Stimulated activated naive B cell treated with anti-CD40 and anti-IgM and Interleukin-4, amounts not matched to agents 10 μg/mL and 1 μg/mL and 100 μg/mL, for 72 hours (primary cell): ENCODE data around the gene GNA12.

Source experiments
- ATAC-seq, 2 donors: fragments of 150-1000 bp; cut with Tn5 transposase; replicated peaks; 2 replicates each; pipeline ENCODE4 v1.10.0; 2021; ENCODE audit warnings: moderate library complexity in 1 of 2
- DNase-seq: peaks from one replicate; pipeline ENCODE4 v3.0.0; 2021
- H3K27ac Mint-ChIP-seq: one replicate; pipeline ENCODE4 v1.8.0; 2022; ENCODE audit warnings: mild to moderate bottlenecking, mixed read lengths
- H3K27me3 Mint-ChIP-seq, 2 donors: one replicate each; pipeline ENCODE4 v1.8.0; 2022; ENCODE audit warnings: mixed read lengths in 2 of 2
- H3K36me3 Mint-ChIP-seq, 2 donors: one replicate each; pipeline ENCODE4 v1.8.0; 2022; ENCODE audit warnings: mixed read lengths in 2 of 2, mild to moderate bottlenecking in 1 of 2
- H3K4me1 Mint-ChIP-seq, 2 donors: one replicate each; pipeline ENCODE4 v1.8.0; 2022; ENCODE audit warnings: mixed read lengths in 2 of 2, mild to moderate bottlenecking in 1 of 2
- H3K4me3 Mint-ChIP-seq, 2 donors: one replicate each; pipeline ENCODE4 v1.8.0; 2022; ENCODE audit warnings: mild to moderate bottlenecking in 2 of 2, mixed read lengths in 2 of 2, moderate library complexity in 1 of 2
- H3K9me3 Mint-ChIP-seq, 2 donors: one replicate each; pipeline ENCODE4 v1.8.0; 2022; ENCODE audit warnings: mixed read lengths in 2 of 2, mild to moderate bottlenecking in 1 of 2

The GNA12 gene

DNA sequence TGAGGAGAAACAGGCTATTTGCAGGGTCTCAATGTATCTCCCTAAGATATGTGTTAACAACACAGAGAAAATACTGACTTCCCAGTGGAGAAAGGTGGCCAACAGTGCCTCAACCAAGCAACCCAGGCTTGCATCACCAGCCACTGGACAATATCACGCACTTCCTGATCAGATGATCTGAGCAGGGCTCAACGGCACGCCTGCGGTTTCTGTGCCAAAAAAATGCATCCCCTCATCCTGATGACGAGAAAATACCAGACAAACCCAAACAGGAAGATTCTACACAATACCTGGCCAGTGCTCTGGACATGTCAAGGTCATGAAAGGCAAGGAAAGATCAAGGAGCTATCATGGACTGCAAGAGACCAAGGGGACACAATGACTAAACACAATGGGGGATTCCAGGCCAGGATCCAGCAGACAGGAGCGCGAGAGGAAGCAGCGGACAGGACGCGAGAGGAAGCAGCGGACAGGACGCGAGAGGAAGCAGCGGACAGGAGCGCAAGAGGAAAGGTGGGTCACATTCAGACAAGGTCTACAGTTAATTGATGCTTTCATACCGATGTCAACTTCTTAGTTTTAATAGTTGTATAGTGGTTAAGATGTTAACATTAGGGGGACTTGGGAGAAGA is 51.1 kb downstream of the GNA12 start:
- H3K9me3 Mint-ChIP-seq: no peaks in the 10 kb centered on the region
- ATAC-seq: no peak
- peaks cover 13 to 17% of the 10 kb centered on the region in 2 donors for H3K4me1 Mint-ChIP-seq
- no peak for DNase-seq
- peak overlapping the region; percentile 72 for H3K27ac Mint-ChIP-seq
- no peak overlapping the region for H3K4me3 Mint-ChIP-seq
- H3K36me3 Mint-ChIP-seq: peaks cover 56 to 69% of the 10 kb centered on the region in 2 donors
- no peaks in the 10 kb centered on the region for H3K27me3 Mint-ChIP-seq

GRCh38 chr7:2792235-2792634 is 51.9 kb downstream of the GNA12 start:
- Mint-ChIP-seq H3K27ac (no peak overlapping the region), H3K9me3 (no peaks in the 10 kb centered on the region), H3K4me1 (peaks cover 8 to 10% of the 10 kb centered on the region in 2 donors), H3K36me3 (peaks cover 60 to 68% of the 10 kb centered on the region in 2 donors), H3K27me3 (no peaks in the 10 kb centered on the region), H3K4me3 (no peak overlapping the region)
- no peak for DNase-seq
- no peak for ATAC-seq

DNA sequence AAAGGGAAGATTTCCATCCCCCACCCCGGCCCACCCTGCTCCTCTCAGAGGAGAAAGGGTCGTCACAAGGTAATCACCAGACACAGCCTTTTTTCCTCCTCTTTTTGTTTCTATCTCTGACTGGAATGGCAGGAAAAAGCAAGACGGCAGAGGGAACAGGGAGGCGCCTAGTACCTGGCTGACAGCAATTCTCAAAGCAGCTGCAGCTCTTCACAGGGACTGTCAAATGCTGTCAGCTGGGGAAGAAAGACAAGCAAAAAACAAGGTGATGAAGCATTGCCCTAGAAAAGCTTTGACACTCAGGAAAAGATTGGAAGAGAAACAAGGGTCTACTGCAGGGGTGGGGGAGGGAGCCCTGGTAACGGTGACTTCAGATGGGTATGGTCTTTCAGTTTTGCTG is 52.7 kb downstream of the GNA12 start:
- DNase-seq: no peak
- ATAC-seq: no peak
- H3K4me1 Mint-ChIP-seq: peaks cover 4 to 9% of the 10 kb centered on the region in 2 donors
- H3K9me3 Mint-ChIP-seq: no peaks in the 10 kb centered on the region
- H3K4me3 Mint-ChIP-seq: no peak overlapping the region
- H3K27me3 Mint-ChIP-seq: no peaks in the 10 kb centered on the region
- H3K27ac Mint-ChIP-seq: no peak overlapping the region
- H3K36me3 Mint-ChIP-seq: peaks cover 64 to 75% of the 10 kb centered on the region in 2 donors

DNA sequence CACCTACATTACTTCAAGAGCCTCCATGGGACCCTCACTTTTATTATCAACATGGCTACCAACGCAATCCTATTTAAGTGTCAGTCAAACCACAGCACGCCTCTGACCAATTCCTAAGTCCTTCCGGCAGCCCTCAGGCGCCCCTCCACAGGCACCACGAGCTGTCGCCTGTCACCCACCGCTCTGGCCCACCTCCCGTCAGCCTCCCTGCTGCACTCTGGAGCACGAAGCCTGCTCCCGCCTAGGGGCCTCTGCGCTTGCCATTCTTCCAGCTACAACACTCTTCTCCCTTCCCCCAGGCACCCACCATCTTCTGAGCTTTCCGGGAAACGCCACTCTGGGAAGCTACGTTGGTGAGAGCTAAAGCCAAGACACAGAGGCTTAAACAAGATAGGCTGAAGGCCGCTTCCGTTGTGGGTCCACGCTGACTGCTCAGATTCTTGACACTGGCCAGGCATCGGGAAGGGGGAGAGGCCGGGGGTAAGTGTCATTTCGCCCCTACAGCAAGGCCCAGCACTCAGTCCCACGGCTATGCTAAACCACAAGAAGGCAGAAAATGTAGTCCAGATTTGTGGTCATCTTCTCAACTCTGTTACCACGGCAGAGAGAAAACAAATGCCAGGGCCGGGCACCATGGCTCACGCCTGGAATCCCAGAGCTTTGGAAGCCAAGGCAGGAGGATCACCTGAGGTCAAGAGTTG is 56.7 kb downstream of the GNA12 start:
- peak overlapping the region; percentile 15 for H3K27ac Mint-ChIP-seq

DNA sequence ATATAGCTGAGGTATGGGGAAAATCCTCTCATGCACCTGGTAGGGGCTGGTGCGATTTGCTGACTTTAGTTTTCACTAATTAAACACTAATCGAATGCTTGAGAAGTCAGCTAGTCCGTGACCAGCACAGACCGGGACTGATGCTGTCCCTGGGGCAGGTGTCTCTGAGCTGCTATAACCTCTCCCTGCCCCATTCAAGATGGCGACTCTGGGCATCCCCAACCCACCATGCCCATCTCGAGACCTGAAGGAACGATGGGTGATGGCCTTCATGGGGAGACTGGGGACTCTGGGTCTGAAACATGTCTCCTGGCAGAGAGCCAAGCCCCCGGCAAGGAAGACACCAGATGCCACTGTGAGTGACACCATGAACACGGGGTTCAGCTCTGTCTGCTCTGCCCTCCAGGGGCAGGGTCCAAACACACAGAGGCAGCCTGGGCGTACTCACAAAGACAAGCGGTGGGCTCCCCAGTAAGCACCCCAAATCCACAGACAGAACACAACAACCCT is 57.4 kb downstream of the GNA12 start:
- Mint-ChIP-seq H3K27ac (peak overlapping the region; percentile 47), H3K9me3 (peaks cover 0 to 5% of the 10 kb centered on the region in 2 donors), H3K4me1 (peaks cover 21 to 36% of the 10 kb centered on the region in 2 donors), H3K36me3 (peaks cover 53 to 67% of the 10 kb centered on the region in 2 donors), H3K27me3 (no peaks in the 10 kb centered on the region), H3K4me3 (no peak overlapping the region)
- ATAC-seq (no peak), DNase-seq (no peak)

More for the DNA sequence above, 56.7 kb downstream of the GNA12 start:
- H3K9me3 Mint-ChIP-seq: peaks cover 0 to 3% of the 10 kb centered on the region in 2 donors
- peaks cover 54 to 69% of the 10 kb centered on the region in 2 donors for H3K36me3 Mint-ChIP-seq
- ATAC-seq (no peak), DNase-seq (no peak)
- peaks cover 17 to 29% of the 10 kb centered on the region in 2 donors for H3K4me1 Mint-ChIP-seq
- H3K4me3 Mint-ChIP-seq: no peak overlapping the region
- no peaks in the 10 kb centered on the region for H3K27me3 Mint-ChIP-seq

DNA sequence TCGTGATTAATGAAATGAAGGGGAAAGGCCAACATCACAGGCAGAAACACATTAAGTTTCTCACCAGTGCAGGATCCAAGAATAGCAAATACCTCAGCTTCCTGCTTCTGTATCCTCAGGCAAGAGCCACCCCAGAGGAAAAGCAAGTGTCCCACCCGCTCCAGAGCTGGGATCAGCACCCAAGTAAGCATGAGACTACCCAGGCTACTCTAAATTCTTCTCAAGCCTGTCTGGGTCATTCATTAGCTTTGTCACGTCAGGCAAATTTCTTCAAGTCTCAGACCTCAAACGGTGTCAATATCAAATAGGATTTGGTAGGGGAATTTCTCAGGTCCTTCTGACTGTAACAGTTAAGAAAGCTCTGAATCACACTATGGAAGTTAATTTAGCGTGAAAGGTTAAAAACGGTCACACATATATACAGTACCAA is 59.0 kb downstream of the GNA12 start:
- peaks cover 22 to 38% of the 10 kb centered on the region in 2 donors for H3K4me1 Mint-ChIP-seq
- H3K9me3 Mint-ChIP-seq: peaks cover 0 to 5% of the 10 kb centered on the region in 2 donors
- H3K27ac Mint-ChIP-seq: peak overlapping the region; percentile 2
- H3K27me3 Mint-ChIP-seq: no peaks in the 10 kb centered on the region
- ATAC-seq (peak; percentile 96 to 98), DNase-seq (no peak)
- H3K36me3 Mint-ChIP-seq: peaks cover 45 to 62% of the 10 kb centered on the region in 2 donors
- peak overlapping the region; percentile 8 to 28 for H3K4me3 Mint-ChIP-seq

GRCh38 chr7:2782565-2782964 is 61.5 kb downstream of the GNA12 start:
- DNase-seq: no peak
- peaks cover 22 to 38% of the 10 kb centered on the region in 2 donors for H3K4me1 Mint-ChIP-seq
- no peak for ATAC-seq
- peaks cover 33 to 52% of the 10 kb centered on the region in 2 donors for H3K36me3 Mint-ChIP-seq
- no peaks in the 10 kb centered on the region for H3K27me3 Mint-ChIP-seq
- peak overlapping the region in 1 of 2 donors; percentile 3 for H3K4me3 Mint-ChIP-seq
- peak overlapping the region; percentile 11 for H3K27ac Mint-ChIP-seq
- H3K9me3 Mint-ChIP-seq: peaks cover 0 to 5% of the 10 kb centered on the region in 2 donors

DNA sequence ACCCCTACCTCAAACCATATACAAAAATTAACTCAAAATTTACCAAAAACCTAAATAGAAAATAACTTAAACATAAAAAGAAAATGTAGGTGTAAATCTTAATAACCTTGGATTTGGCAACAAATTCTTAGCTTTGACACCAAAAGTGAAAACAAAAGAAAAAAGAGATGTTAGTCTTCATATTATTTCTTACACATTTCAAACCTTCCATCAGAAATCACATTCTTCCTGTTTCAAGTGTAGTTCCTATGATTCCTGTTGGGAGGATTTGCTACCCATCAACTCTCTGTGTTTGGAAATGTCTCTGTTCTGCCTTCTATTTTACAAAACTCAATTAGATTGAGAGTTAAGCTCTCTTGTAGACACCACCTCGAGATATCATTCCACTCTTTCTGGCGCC is 62.0 kb downstream of the GNA12 start:
- Mint-ChIP-seq H3K27me3 (no peaks in the 10 kb centered on the region), H3K27ac (peak overlapping the region; percentile 11), H3K4me1 (peaks cover 19 to 38% of the 10 kb centered on the region in 2 donors), H3K9me3 (peaks cover 0 to 5% of the 10 kb centered on the region in 2 donors), H3K4me3 (no peak overlapping the region), H3K36me3 (peaks cover 29 to 52% of the 10 kb centered on the region in 2 donors)
- DNase-seq (no peak), ATAC-seq (no peak)

GRCh38 chr7:2781636-2782035 is 62.5 kb downstream of the GNA12 start:
- Mint-ChIP-seq H3K9me3 (peaks cover 0 to 5% of the 10 kb centered on the region in 2 donors), H3K36me3 (peaks cover 27 to 48% of the 10 kb centered on the region in 2 donors), H3K4me1 (peaks cover 18 to 43% of the 10 kb centered on the region in 2 donors), H3K4me3 (no peak overlapping the region), H3K27me3 (no peaks in the 10 kb centered on the region), H3K27ac (peak overlapping the region; percentile 22)
- DNase-seq (no peak), ATAC-seq (peak in 1 of 2 donors; percentile 22)

GRCh38 chr7:2779051-2779450 is 65.1 kb downstream of the GNA12 start:
- no peak for ATAC-seq
- no peak for DNase-seq
- Mint-ChIP-seq H3K4me3 (no peak overlapping the region), H3K36me3 (peaks cover 27 to 54% of the 10 kb centered on the region in 2 donors), H3K9me3 (peaks cover 0 to 5% of the 10 kb centered on the region in 2 donors), H3K4me1 (peaks cover 26 to 53% of the 10 kb centered on the region in 2 donors), H3K27me3 (no peaks in the 10 kb centered on the region), H3K27ac (no peak overlapping the region)

DNA sequence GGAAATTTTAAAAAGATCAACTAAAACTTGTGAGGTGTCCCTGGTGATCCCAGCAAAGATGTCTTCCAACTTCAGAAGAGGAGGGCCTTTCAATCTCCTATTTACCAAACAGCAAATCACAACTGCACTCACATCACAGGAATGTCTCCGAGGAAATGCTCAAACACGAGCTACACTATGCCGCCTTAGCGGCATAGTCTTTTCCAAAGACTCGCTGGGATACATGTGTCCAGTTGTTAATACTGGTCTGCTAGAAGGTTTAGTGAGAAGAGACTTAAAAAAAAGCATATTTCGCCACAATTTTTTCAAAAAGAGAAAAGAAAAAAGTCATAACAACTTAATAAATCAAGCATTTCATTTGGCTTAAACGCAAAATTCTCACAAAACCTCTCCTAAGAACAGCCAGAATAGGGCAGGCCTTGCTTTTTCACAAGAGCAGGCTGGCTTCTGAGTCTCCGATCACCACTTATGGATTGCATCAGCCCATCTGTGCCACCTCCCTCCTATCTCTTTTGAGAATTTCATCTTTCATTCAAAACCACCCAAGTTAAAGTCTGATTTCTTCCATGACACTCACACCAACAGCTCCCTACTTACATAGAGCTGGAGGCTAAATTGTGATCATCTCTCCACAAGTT is 66.1 kb downstream of the GNA12 start:
- Mint-ChIP-seq H3K4me1 (peaks cover 31 to 57% of the 10 kb centered on the region in 2 donors), H3K9me3 (peaks cover 0 to 5% of the 10 kb centered on the region in 2 donors), H3K36me3 (peaks cover 25 to 54% of the 10 kb centered on the region in 2 donors), H3K27ac (no peak overlapping the region), H3K27me3 (no peaks in the 10 kb centered on the region), H3K4me3 (no peak overlapping the region)
- no peak for DNase-seq
- no peak for ATAC-seq

- ATAC-seq (no peak), DNase-seq (no peak)
- peaks cover 30 to 58% of the 10 kb centered on the region in 2 donors for H3K4me1 Mint-ChIP-seq
- H3K27me3 Mint-ChIP-seq: no peaks in the 10 kb centered on the region
- H3K9me3 Mint-ChIP-seq: no peaks in the 10 kb centered on the region
- no peak overlapping the region for H3K4me3 Mint-ChIP-seq
- peaks cover 19 to 51% of the 10 kb centered on the region in 2 donors for H3K36me3 Mint-ChIP-seq
- H3K27ac Mint-ChIP-seq: peak overlapping the region; percentile 84
Observed at GRCh38 chr7:2776401-2776800, 67.7 kb downstream of the GNA12 start.

DNA sequence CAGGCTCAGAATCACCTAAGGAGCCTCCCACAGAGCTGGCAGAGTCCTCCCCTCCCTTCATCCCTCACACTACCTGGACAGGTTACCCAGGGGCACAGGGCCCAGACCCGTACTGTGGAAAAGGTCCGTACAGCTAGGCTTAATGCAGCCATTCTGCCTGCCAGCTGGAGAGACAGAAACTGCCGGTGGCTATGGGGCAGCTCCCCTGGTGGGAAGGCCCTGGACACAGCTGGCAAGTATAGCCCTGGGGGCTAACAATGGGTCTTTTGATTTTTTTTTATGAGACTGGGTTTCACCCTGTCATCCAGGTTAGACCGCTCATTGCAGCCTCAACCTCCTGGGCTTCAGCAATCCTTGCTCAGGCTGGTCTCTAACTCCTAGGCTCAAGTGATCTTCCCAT is 68.3 kb downstream of the GNA12 start:
- Mint-ChIP-seq H3K4me3 (no peak overlapping the region), H3K36me3 (peaks cover 24 to 52% of the 10 kb centered on the region in 2 donors), H3K9me3 (no peaks in the 10 kb centered on the region), H3K4me1 (peaks cover 34 to 64% of the 10 kb centered on the region in 2 donors), H3K27ac (peak overlapping the region; percentile 47), H3K27me3 (no peaks in the 10 kb centered on the region)
- ATAC-seq (no peak), DNase-seq (no peak)

GRCh38 chr7:2775376-2775775 is 68.7 kb downstream of the GNA12 start:
- peak overlapping the region; percentile 39 for H3K27ac Mint-ChIP-seq
- no peak overlapping the region for H3K4me3 Mint-ChIP-seq
- H3K27me3 Mint-ChIP-seq: no peaks in the 10 kb centered on the region
- DNase-seq: no peak
- peaks cover 0 to 2% of the 10 kb centered on the region in 2 donors for H3K9me3 Mint-ChIP-seq
- peaks cover 38 to 68% of the 10 kb centered on the region in 2 donors for H3K4me1 Mint-ChIP-seq
- ATAC-seq: no peak
- peaks cover 26 to 52% of the 10 kb centered on the region in 2 donors for H3K36me3 Mint-ChIP-seq
